ENCODE data around the gene MICALL1. TPM values are rescaled to one million over a fixed set of nuclear protein-coding genes. Genes with fewer than 3 reads are reported as not detected.
"Not testable (repeated sequence)": the region's sequence is repeated elsewhere in the genome, so short reads cannot be mapped to it uniquely, and the experiment has no call there.

Gene MICALL1
- total RNA-seq, 1 experiment from 2014 or later = 69.2 TPM

- DNase-seq (ENCODE audit: low read depth) = no peak
These were observed 48.6 kb downstream of the MICALL1 start for GRCh38 chr22:37954686-37955085.

DNA sequence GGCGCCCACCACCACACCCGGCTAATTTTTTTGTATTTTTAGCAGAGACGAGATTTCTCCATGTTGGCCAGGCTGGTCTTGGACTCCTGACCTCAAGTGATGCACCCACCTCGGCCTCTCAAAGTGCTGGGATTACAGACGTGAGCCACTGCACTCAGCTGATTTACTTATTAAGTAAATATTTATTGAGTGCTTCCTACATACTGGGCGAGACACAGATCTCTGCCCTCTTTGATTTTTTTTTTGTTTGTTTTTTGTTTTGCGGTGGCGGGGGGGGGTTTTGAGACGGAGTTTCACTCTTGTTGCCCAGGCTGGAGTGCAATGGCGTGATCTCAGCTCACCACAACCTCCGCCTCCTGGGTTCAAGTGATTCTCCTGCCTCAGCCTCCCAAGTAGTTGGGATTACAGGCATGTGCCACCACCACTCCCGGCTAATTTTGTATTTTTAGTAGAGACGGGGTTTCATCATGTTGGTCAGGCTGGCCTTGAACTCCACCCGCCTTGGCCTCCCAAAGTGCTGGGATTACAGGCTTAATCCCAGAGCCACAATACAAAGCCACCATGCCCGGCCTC is 49.8 kb downstream of the MICALL1 start:
- DNase-seq (ENCODE audit: low read depth) = not testable (repeated sequence)

DNA sequence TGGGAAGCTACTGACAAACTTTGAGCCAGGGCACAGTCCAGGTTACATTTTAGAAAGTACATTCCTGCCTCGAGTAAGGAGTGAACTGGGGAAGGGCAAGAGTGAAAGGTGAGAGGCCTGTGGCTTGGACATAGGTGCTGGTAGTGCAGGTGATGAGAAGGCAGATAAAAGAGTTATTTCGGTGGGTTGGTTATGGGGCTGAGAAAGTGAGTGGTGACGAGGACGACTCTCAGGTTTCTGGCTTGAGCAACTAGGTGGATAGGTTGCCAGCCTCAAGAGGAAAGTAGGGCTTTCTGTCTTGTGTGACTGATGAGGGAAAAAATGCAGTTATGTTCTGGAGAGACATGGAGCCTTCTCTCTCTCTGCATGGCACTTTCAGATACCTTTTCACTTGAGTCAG is 51.1 kb downstream of the MICALL1 start:
- DNase-seq (ENCODE audit: low read depth) = no peak

GRCh38 chr22:37959231-37959825 is 53.2 kb downstream of the MICALL1 start:
- DNase-seq (ENCODE audit: low read depth) = no peak

DNA sequence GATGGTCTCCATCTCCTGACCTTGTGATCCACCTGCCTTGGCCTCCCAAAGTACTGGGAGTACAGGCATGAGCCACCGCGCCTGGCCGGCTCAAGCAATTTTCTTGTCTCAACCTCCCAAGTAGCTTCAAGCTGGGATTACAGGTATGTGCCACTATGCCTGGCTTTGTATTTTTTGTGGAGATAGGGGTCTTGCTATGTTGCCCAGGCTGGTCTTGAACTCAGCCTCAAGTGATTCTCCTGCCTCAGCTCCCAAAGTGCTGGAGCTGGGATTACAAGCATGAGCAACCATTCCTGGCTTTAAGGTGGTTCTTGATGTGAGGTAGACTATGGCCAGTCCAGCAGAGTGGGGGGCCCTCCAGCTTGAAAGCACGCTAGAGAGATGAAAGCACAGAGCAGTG is 55.0 kb downstream of the MICALL1 start:
- DNase-seq (ENCODE audit: low read depth) = no peak

DNA sequence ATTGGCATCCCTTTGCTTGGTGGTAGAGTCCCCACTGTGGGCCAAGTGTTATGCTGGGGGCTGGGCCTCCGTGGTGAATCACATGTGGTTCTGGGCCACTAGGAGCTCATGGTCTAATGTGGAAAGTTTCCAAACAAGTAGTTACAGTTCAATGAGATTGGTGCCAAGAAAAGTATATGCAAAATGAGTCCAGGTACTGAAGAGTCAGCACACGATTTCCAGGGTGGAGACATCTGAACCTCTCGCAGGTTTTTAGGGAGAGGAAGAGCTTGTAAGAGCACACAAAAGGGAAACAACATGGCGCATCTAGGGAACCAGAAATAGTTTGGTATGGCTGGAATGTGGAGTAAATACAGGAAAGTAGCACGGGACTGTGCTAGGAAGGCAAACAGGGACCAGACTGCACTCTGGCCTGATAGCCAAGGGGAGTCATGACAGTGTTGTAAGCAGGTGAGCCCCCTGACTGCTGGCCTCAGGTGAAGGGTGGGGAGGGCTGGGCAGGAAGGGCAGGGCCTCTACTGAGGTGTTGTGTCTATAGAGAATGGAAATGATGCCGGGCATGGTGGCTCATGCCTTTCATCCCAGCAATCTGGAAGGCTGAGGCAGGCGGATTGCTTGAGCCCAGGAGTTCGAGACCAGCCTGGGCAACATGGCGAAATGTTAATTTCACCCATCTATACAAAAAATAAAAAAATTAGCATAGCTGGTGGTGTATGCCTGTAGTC is 60.0 kb downstream of the MICALL1 start:
- DNase-seq (ENCODE audit: low read depth) = no peak

GRCh38 chr22:37967147-37967546 is 61.0 kb downstream of the MICALL1 start:
- DNase-seq (ENCODE audit: low read depth) = no peak

- DNase-seq (ENCODE audit: low read depth) = no peak
These were observed 61.7 kb downstream of the MICALL1 start for GRCh38 chr22:37967637-37968451.

GRCh38 chr22:37968452-37969251 is 62.6 kb downstream of the MICALL1 start:
- DNase-seq (ENCODE audit: low read depth) = no peak

DNA sequence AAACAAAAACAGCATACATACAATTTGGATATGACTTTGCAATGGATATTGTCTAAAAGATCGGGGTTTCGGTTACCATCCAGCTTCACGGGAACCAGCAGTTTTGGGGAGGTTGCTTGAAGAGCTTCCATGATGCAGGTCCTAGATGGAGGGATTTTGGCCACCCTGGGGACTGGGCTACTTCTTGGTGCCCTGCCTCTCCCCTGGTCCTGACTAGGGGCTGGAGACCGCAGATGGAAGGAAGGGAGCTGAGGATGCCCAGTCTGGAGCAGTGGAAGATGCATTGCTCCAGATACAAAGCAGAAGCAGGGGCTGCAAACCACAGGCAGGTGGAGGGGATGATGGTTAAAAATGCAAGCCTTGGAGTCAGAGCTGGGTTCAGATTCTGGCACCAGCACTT is 64.8 kb downstream of the MICALL1 start:
- no peak for DNase-seq (ENCODE audit: low read depth)

- no peak for DNase-seq (ENCODE audit: low read depth)
These were observed 65.7 kb downstream of the MICALL1 start for GRCh38 chr22:37971475-37972434.

GRCh38 chr22:37972527-37972926 is 66.4 kb downstream of the MICALL1 start:
- DNase-seq (ENCODE audit: low read depth) = no peak

DNA sequence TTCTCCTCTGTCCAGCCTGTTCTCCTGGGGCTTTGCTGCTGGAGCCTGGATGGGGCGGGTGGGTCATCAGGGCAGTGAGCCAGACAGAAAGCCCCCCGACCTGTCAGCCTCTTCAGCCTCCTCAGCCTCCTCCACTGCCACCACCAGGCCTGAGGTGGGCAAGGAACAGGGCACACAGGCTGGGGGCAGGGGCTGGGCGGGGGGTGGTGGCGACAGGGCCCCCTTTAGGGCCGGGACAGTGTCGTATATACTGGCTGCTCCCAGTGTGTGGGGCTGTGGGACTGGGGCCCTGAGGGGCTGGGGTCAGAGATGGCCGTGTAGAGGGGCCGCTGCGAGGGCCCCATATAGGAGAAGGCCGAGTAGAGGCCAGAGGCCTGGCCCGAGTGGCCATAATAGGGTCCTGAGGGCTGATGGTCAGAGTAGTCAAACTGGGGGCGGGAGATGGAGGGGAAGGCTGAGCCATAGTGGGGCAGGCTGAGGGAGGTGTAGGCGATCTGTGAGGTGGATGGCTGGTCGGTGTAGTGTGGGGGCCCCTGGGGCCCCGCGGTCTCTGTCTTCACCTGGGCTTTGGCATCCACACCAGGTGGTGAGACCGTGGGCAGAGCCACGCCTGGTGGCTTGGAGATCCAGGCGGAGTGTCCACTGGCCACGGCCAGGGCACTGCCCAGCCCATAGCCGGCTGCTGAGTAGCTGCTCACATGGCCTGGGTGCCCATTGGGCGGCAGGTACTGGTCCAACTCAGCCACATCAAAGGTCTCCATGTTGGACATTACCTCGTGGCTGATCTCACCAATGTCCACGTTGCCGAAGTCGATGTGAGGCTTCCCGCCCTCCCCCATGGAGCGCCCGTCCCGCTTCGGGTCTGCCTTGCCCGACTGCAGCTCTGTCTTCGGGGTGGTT is 67.4 kb downstream of the MICALL1 start:
- DNase-seq (ENCODE audit: low read depth) = no peak

- DNase-seq (ENCODE audit: low read depth) = no peak
These were observed 69.1 kb downstream of the MICALL1 start for GRCh38 chr22:37975153-37975552.

- DNase-seq (ENCODE audit: low read depth) = not testable (repeated sequence)
These were observed 69.9 kb downstream of the MICALL1 start for GRCh38 chr22:37976022-37976421.

DNA sequence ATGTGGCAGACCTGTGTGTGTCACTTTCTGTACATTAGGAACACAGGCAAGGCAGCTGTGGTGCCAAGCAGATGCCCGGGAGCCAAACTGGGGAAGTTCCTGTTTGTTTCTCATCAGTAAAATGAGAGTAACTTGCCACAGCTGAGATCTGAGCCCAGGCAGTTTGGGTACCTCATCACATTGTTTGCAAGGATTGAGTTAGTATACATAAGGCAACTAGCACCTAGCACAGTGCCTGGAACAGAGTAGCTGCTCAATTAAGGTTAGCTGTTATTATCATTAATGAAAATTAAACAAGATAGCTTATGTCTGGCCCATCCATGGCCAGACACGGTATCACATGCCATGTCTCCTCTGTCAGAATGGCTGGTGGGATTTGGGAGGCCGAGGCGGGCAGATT is 70.5 kb downstream of the MICALL1 start:
- no peak for DNase-seq (ENCODE audit: low read depth)

DNA sequence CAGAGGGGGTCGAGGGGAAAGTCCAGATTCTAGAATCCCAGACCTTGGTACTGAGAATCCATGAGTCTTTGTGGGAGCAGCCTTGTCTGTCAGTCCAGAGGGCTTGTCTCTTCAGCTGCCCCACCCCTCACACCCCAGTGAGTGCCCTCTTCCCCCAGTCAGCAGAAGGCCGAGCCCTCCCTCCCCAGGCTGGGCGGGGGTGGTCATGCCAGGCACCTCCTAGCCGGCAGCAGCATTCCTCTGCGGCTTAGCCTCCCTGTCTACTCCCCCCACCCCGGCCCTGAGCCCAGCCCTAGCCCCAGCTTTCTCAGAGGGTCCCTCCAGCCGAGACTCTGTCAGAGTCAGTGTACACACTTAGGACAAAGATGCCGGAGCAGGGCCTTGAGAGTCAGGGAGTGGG is 73.7 kb downstream of the MICALL1 start:
- no peak for DNase-seq (ENCODE audit: low read depth)

DNA sequence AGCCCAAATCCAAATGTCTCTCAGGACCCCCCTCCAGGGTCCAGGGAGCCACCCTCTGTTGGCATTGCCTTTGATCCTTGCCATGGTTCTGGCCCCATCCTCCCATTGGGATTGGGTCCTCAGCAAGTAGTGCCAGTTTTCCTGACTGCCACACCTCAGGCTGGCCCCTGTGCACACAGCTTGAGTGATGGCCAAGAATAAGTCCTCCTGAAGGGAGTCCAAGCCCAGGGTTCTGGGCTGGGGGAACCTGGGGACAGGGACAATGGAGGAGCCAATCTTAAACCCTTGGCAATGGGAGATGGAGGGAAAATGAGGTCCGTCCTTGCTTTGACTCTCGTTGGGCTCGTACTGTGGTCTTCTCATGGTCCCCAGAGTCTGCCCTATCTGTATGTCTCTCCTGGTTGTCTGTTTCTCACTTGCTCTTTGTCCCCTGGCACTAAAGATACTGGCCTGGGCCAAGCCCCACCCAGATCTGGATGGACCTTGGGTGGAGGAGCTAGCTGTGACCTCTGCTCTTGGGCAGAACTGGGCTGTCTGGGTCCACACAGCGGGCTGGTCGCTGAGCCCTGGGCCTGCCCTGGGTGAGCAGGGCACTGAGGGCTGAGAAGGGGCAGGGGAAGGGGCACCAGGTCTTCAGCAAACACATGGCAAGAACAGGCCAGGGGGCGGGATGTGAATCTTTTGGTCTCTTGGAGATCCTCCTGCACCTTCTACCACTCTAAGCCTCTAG is 75.3 kb downstream of the MICALL1 start:
- no peak for DNase-seq (ENCODE audit: low read depth)
